Posterior vena cava (tissue), 2 donors: Measurements from ENCODE around the gene PPP2R2B. TPM values are rescaled to one million over a fixed set of nuclear protein-coding genes. Genes with fewer than 3 reads are reported as not detected.

Experiments used
- DNase-seq: peaks from one replicate; pipeline ENCODE4 v3.0.0-alpha.2; 2020; ENCODE audit warnings: low spot score
- intact Hi-C, 2 donors: fragments of 100-400 bp; cut with DNase I; formaldehyde crosslinking; loops; one replicate each; pipeline versions ENCODE4 v1.14.1 to v1.14.2; 2022 to 2023
- total RNA-seq, 2 donors: library from RNA; stranded (reverse); fragmentation: NEBNext Ultra II Directional; extraction: Animal tissue kit (Norgen Biotek cat#: 25700); gene quantifications; one replicate each; pipeline ENCODE4 v1.2.1, GENCODE V29; 2021
- donor health status: DM: yes; HTN: yes; CAD: no.
- donor health status: DM: yes; HTN: yes; CAD: no.

Gene PPP2R2B
- total RNA-seq, 2 donors from 2014 or later, result 17.3 to 53.1 TPM

DNA sequence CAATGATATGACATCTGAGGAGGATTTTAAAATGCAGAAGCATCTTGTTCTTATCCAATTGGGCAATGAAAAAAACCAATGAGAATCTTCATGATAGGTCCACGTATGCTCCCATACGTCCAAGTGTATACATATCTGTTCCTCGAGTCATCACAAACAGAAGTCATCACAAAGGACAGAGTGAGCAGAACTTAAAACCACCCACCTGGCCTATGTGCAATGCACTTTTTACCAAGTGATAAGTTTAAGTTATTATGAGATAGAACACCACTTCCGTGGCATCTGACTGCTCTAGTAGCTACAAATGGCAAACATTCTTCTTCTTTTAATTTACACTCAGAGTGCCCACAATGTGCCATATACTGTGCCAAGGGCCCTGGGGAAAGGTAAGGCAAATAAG is 82.4 kb downstream of the PPP2R2B start:
- intact Hi-C loops, result no loop called here
- DNase-seq, result no peak

DNA sequence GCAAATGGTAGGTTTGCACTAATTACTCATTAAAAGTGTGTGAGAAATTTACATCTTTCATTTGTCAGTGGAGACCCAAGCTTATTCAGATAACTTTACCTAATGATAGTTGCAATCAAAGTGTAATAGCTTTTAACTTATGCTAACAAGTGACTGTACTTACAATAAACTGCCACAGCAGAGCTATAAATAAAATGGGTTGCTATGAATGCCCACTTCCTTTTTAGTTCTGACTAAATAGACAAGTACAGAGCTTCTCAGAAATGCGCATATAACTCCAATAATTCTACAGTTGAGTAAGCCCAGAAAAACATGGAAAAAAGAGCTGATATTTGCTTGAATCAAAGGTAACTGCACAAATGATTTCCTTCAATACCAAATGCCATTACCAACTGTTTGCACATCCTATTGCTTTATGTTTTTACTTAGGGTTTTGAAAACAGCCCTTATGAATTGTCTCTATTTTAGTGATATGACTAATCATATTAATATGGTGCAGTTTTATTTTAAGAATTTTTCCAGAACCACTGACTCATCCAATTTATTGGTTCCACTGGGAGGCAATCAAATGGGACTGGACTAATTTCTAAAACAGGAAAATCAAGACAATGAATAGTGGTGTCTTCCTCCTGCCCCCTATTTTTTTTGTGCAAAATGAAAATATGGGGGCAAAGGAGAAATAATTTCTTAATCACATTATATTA is 84.1 kb downstream of the PPP2R2B start:
- intact Hi-C loops, result no loop called here
- DNase-seq, result no peak

DNA sequence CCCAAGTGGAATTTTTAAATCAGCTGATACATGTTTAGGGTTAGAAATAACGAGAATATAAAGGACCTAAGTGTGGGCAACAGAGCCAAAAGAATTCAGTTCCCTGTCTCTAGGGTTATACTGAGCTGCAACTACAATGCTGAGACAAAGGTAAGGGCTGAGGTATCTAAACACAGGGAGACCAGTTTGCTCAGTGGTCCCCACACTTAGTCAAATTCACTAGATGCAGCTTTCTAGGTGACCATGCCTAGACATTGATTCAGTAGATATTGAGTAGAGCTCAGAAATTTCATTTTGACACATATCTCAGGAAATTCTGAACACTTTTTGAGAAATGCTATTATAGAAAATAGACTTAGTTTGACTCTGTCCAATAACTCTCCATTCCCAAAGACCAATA is 84.8 kb downstream of the PPP2R2B start:
- intact Hi-C loops, result no loop called here
- no peak for DNase-seq

DNA sequence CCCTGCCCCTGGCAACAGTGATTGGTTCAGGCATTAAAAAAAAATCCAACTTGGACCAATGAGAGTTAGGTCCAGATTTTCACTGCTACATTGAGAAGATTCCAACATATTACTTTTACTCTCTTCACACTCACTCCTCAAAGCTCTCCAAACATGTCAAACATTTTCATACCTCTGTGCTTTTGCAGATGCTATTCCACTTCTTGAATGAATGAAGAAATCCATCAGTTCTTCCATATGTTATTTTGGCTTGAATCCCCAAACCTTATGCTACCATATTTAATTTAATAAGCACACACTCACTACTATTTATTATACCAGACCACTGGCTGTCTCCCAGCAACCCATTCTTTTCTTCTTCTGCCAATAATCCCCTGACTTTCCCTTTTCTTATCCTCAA is 87.1 kb downstream of the PPP2R2B start:
- intact Hi-C loops, result no loop called here
- no peak for DNase-seq

DNA sequence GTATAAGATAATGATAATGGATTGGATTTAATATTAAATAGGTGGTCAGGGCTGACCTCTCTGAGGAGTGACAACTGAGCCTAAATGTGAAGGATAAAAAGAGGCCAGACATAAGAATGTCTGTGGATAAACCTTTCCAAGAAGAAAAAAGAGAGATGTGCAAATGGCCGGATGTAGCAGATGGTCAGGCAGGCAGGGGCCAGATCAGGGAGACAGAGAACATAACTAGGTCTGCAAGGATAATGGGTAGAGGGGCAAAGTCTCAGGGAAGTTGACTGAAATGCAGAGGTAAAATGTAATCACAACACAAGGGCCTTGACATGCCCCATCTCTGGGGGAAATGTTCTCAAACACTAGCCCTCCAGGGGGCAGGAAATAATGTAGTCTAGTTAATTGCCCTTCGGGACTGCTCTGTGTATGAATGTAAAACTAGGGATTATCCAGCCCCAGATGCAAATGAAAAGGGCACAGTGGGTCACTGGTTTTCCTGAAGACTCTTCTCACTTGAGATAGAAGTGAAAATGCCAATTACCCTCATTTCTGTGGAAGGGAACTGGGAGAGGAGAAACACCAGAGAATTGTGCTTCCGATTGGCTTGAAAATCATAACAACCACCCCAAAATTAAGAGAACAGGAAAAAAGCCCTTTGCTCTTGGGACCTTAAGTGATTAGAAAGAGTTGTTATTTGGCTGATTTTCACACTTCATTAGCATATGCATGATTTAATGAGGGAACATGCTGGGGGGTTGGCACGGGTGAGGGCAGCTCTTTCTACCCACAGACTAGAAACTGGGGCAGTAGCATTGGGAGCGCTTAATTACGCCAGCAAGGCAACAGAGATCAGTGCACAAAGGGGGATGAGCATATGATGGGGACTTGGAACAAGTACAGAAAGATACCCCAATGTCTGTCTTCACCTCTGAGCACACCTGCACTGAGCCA is 88.6 kb downstream of the PPP2R2B start:
- intact Hi-C loops, result loop anchor here in 1 of 2 donors (10.0 kb wide), 1 partner anchor 55 kb away; no protein-coding TSS in a partner anchor
- no peak for DNase-seq

DNA sequence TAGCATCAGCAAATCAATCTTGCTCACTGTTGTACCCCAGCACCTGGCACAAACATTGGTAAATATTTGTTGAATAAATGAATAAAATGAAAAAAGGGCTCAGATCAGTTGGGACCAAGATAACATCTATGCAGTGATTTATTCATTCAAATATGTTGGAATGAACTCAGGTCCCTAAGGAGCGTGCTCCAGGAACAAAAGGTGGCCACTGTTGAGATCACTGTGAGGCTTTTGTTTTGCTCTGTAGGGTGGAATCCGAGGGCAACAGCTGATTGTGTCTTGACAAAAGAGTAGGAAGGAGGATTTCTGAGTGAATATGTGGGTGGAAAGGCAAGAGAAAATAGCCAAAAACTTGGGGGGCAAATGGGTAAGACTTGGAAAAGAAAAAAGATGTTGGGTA is 89.7 kb downstream of the PPP2R2B start:
- intact Hi-C loops, result loop anchor here in 1 of 2 donors (10.0 kb wide), 1 partner anchor 54 kb away; no protein-coding TSS in a partner anchor
- DNase-seq, result no peak

DNA sequence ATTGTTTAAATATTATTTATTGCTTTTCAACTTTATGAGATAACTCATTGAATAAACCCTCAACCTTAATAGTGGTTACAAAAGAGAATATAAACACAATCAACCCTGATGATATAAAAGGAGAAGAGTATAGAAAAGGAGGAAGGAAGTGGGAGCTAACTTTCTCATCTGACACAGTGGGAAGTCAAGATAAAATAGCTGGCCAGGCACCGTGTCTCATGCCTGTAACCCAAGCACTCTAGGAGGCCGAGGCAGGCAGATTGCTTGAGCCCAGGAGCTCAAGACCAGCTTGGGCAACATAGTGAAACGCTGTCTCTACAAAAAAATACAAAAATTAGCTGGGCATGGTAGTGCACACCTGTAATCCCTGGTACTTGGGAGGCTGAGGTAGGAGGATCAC is 93.5 kb downstream of the PPP2R2B start:
- intact Hi-C loops, result loop anchor here in 1 of 2 donors (10.0 kb wide), 1 partner anchor 50 kb away; no protein-coding TSS in a partner anchor
- DNase-seq, result no peak

DNA sequence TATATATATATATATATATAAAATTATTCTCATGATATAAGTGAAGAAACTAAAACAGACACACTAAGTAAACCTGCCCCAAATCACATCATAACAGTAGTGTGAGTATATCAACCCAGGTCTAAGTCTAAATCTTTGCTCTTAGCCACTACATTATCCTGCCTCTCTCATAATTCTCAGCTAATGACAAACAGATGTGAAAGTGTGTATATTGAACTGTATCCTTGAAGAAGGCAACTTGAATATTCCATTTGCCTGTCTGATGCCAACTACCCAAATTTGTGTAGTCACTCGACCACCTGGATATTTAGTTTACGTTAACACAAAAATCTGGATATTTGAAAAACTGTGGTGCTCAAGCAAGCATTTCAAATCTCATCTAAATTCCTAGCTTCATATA is 97.4 kb downstream of the PPP2R2B start:
- intact Hi-C loops, result loop anchor here in 1 of 2 donors (10.0 kb wide), 1 partner anchor 46 kb away; no protein-coding TSS in a partner anchor
- DNase-seq, result no peak

DNA sequence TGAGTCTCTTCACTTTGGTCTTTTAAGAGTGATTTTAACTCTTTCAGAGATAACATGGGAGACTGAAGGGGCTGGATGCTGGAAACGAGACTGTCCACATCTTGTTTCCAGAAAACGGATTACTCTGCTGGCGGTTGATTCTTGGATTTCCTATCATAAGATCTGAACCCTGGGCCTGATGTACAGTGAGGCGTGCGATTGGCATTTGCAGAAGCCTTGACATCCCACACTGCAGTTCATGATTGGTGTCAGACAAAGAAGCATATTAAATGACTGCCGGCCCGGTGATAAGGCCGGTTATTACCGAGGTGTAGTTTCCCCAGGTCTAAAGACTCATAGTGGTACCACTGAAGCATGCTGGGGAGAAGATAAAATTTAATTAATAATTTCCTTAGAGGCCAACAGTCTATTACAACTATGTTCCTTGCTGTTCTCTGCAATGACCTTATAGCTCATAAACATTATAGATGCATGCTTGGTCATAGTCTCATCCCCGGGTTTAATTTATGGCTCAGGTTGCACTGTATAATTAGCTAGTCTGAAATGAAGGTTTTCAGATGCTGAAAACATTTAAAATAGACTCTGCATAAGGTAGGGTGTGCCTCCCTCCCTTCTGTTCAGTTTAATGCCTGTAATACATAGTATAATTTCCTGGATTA is 99.2 kb downstream of the PPP2R2B start:
- intact Hi-C loops, result no loop called here
- no peak for DNase-seq

DNA sequence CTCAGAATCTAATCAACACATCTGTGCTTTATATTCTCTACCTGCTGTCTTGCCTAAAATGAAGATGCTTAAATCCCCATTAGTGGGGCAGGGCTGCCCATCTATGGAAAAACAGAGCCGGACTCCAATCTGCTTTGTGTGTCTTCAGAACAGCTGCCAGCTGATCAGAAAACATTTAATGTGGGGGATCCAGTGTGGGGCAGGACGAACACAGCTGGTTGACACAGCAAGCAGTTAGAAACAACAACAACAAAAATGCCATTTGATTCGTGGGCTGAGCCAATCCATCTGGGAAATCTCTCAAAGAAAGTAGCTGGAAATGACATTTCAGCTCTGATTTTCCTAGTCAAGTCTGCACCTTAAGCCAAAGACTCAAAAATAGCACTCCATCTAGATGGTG is 99.8 kb downstream of the PPP2R2B start:
- no peak for DNase-seq
- intact Hi-C loops, result no loop called here

DNA sequence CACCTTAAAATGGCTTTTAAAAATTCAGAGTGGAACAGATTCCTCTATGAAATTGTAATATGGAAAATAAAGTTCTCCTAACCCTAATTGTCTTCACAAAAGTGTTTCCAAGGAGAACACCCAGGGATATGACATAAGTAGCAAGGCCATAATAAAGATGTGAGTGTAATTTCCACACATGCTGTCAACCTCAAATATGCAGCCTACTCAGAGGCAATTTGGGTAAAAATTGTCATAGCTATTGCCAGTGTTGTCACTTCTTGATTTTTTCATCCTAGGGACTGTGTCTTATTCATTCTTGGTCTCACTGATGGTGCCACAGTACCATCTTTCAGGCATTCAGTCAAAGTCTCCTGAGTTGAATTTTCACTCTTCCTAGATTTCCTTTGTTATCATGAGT is 100.3 kb downstream of the PPP2R2B start:
- intact Hi-C loops, result no loop called here
- DNase-seq, result no peak

DNA sequence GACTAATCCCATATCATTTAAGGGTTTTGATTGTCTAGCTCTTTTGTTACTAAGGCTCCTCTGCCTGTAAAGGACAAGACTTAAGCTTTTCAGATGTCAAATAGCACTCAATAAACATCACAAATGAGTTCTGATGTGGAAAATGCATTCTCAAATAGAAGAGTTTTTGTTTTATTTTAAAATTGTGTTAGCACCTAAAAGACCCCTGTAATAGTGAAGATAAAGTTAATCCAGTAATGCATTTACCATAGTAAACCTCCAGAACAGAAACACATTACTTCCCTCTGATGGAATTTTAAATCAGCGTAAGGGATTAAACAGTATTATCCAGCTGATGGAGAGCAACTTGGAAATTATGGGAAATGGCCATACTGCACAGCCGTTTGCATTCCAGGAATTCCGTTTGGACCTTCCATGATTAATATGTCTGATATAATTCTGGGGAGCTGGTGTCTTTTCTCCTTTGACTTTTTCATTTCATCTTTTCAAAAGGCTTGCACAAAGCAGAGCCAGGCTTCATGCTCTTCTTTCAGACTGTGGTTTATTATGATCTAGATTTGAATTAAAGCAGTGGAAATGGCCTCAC is 105.6 kb downstream of the PPP2R2B start:
- DNase-seq, result no peak
- intact Hi-C loops, result no loop called here

DNA sequence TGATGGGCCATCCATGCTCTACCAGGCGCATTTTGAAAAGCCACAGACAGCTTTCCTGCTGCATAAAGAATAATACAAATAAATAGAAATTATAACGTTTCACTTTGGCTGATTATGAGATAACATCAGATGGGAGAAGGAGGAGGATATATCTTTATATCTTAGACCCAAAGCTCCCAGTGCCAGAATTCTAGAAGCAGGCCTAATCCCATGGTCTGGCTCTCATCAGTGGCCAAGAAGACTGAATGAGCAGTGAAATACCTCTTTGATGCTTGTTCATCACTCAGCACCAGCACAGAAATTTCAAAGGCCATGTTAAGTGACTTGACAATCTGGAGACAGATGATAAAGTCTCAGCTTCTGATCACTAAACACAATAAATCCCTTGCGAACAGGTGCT is 107.6 kb downstream of the PPP2R2B start:
- intact Hi-C loops, result no loop called here
- no peak for DNase-seq

DNA sequence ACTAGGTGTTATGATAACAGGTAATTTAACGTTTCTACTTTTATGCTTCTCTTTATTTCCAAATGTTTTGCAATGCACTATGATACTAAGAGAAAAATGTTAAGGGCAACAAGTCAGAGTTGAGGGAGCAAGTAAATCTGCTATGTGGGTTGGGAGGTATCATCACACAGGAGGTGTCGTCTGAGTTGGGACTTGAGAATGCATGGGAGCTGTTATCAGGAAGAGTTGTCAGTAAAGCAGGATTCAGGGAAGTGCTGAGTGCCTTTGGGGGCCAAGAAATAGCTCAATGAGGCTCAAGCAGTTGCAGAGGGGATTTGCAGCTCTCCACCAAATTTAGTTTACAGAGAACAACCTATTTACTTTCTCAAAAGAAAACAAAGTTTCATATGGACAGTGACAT is 108.0 kb downstream of the PPP2R2B start:
- DNase-seq, result no peak
- intact Hi-C loops, result no loop called here

DNA sequence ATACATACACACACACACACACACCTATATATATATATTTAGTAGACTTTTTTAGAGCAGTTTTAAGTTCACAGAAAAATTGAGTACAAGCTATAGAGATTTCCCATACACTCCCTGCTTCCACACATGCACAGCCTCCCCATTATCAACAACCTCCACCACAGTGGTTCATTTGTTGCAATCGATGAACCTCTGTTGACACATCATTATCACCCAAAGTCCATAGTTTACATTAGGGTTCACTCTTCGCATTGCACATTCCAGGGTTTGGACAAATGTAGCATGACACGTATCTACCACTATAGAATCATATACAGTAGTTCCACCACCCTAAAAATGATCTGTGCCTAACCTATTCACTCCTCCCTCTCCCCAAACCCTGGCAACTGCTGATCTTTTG is 111.0 kb downstream of the PPP2R2B start:
- intact Hi-C loops, result no loop called here
- no peak for DNase-seq

DNA sequence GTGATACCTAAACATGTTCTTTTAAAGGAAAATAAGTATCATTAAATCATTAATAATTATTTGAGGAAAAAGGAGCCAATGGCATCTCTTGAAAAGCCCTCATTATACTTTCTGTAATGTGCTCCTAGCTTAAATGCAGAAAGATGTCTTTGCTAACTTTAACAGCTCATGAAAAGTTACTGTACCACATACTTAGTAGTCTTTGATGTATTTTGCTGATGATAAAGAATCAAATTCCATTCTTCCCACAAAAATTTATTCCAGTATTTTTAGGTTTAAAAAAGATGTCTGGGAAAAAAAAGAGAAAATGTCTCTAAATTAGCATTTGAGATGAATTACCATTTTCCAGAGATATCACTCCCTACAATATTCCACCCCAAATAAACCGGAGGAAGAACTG is 112.5 kb downstream of the PPP2R2B start:
- DNase-seq, result no peak
- intact Hi-C loops, result no loop called here

DNA sequence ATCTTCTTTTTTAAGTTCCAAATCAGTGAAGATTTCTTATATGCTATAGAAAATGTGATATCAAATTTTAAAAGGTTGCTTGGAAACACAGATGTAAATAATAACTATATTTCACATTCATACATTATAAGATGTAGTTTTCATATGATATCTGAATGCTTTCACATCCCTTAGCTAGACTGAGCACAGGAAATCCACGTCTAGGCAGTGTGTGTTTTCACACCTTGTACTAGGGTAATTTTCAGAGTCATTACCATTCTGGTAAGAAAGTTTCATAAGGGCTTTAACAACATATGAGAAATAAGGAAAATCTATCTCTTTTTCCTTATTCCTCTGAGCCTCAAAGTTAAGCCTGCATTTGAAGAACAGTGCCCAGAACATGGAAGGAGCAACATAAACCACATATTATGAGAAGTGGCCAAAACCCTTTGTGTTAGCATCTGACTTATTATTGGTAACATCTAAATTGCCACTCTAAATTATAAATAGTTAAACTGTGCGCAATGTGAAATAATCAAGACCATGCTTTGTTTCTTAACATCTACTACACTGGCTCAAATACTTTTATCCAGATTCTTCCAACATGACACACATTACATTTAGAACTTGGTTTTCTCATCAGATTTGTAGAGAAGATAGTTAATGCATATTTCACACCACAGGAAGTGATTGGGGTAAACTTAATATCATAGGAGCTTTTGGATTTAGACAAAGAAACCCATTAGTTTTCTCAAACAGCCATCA is 113.3 kb downstream of the PPP2R2B start:
- intact Hi-C loops, result no loop called here
- no peak for DNase-seq

DNA sequence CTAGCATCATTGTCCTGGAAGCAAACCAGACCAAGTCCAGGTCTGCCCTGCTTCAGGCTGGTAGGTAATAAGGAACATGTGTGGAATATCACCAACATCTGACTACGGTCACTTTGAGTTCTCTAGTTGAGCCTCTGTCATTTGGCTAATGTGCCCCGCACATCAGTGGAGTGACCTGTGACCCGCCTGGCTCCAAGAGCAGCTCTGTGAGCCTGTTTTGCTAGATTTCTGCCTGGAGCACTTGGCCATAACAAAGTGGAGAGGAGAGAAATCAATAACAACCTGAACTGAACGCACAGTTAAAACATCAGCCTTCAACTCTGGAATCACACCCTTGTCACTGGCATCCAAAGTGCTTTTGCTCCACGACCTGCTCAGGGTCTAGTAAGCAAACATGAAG is 115.7 kb downstream of the PPP2R2B start:
- intact Hi-C loops, result no loop called here
- no peak for DNase-seq

DNA sequence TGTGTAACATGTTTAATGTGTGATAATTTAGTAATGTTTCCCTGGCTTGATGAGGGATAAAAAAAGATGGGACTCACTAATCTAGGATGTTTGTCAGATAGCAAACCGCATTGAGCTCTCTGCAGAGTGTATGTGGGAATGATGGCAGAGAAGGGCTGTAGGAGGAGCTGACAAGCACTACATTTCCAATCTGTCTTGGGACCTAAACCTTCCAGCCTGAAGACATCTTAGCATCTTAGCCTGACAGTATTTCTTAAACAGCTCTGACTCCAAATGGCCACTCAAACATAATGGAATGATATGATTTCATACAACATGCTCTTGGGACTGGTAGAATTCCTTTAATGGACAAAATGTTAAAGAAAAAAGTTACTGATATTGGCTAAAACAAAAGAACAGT is 116.7 kb downstream of the PPP2R2B start:
- DNase-seq, result no peak
- intact Hi-C loops, result no loop called here
